Measurements from ENCODE around the gene PATE1. TPM values are rescaled to one million over a fixed set of nuclear protein-coding genes. Genes with fewer than 3 reads are reported as not detected.
A peak's percentile ranks its signal among the peaks of the same experiment; 100 is the strongest.

PATE1 gene
- total RNA-seq, 1 experiment from 2014 or later = not detected

DNA sequence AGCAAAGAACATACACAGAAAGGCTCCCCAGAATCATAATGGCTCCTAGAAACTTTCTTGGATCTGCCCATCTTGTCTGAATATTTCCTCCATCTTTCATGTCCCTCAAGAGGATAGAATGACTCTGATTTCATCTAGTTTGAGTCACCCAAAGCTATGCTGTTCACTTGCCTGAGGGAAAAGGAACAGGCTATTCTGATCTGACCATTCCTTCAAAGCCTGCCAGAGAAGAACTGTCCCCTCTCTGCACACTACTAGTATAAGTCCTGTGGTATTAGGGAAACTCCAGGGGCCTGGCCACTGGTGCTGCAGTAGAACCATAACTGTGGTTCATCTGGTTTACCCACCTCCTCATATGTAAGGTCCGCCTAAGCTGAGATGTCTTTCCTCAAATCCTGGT lies 2.4 kb upstream of the PATE1 start:
- H3K27ac ChIP-seq (ENCODE audit: low read depth, low read length) = no peak overlapping the region
- RAD21 ChIA-PET (ENCODE audit: low non-redundant PET in 1 of 2, low total read pairs in 2 of 2, uncharacterized antibody in 2 of 2, unreplicated experiment in 2 of 2) = no interaction called here
- no peaks in the 10 kb centered on the region for H3K79me2 ChIP-seq (ENCODE audit: insufficient read depth, low read length)
- DNase-seq (ENCODE audit: low read depth, low spot score) (no peak), ATAC-seq (no peak)
- H3K9me2 ChIP-seq (ENCODE audit: insufficient read depth) = no peaks in the 10 kb centered on the region
- CTCF ChIA-PET = no interaction called here
- H3K4me3 ChIP-seq (replicated peaks in 1 of 2; ENCODE audit: low read depth in 1 of 2, low read length in 2 of 2) = no peak overlapping the region
- peaks cover 87% of the 10 kb centered on the region for H3K27me3 ChIP-seq (ENCODE audit: insufficient read depth, low read length)
- intact Hi-C loops (cut with micrococcal nuclease) = no loop called here
- no peak overlapping the region for H3K9ac ChIP-seq (ENCODE audit: low read length)
- H3K4me2 ChIP-seq (ENCODE audit: low read length) = no peak overlapping the region
- no peaks in the 10 kb centered on the region for H3K4me1 ChIP-seq (ENCODE audit: control insufficient read depth in 1 of 2, insufficient read depth in 2 of 2, low read length in 2 of 2)
- POLR2A ChIA-PET = no interaction called here
- no peak overlapping the region for H2AFZ ChIP-seq (ENCODE audit: low read depth, low read length, poor library complexity, severe bottlenecking)
- TF ChIP-seq EZH2 (IDR thresholded peaks at IDR 0.05) (no peak), JUND (IDR thresholded peaks at IDR 0.05) (no peak), ELF1 (IDR thresholded peaks at IDR 0.05; ENCODE audit: borderline replicate concordance, low read depth) (no peak), ZFX (IDR thresholded peaks at IDR 0.05) (no peak), POLR2AphosphoS5 (IDR thresholded peaks at IDR 0.05; ENCODE audit: low read depth, low read length) (no peak), YY1 (IDR thresholded peaks at IDR 0.05; ENCODE audit: extremely low read depth, insufficient replicate concordance, low read depth, low read length) (no peak)
- H3K9me3 ChIP-seq (ENCODE audit: control insufficient read depth in 1 of 2, insufficient read depth in 1 of 2, low read depth in 1 of 2, low read length in 2 of 2) = no peaks in the 10 kb centered on the region
- no TSS peak for BruUV-seq (replicated peaks)
- H3K36me3 ChIP-seq (ENCODE audit: control insufficient read depth in 1 of 2, insufficient read depth in 2 of 2, low read length in 2 of 2) = no peaks in the 10 kb centered on the region
- H4K20me1 ChIP-seq (ENCODE audit: insufficient read depth) = no peaks in the 10 kb centered on the region

DNA sequence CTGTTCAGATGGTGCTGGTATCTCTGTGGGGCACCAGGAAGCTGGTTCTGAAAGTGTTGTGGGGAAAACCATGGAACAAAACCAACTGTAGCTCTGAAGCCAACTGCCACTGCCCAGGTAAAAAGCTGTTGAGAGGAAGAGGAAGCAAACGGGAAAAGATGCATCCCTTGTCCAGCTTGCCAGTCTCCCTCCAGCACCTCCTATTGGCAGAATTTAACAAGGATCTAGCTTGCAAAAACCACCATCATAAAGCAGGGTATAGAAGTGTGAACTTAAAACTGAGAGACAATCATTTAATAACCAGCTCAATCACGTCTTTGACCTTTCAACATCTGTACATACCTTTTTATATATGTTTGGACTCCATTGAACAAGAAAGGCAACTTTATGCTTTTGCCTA lies 4.5 kb downstream of the PATE1 start:
- H3K36me3 ChIP-seq (ENCODE audit: control insufficient read depth in 1 of 2, insufficient read depth in 2 of 2, low read length in 2 of 2) = no peaks in the 10 kb centered on the region
- peaks cover 84% of the 10 kb centered on the region for H3K27me3 ChIP-seq (ENCODE audit: insufficient read depth, low read length)
- H3K4me2 ChIP-seq (ENCODE audit: low read length) = no peak overlapping the region

More for the DNA sequence above, 4.5 kb downstream of the PATE1 start:
- H3K4me3 ChIP-seq (replicated peaks in 1 of 2; ENCODE audit: low read depth in 1 of 2, low read length in 2 of 2) = no peak overlapping the region
- H3K79me2 ChIP-seq (ENCODE audit: insufficient read depth, low read length) = no peaks in the 10 kb centered on the region
- ATAC-seq (peak; percentile 63; the same call in 1 of the 2 replicates), DNase-seq (ENCODE audit: low read depth, low spot score) (no peak)
- H2AFZ ChIP-seq (ENCODE audit: low read depth, low read length, poor library complexity, severe bottlenecking) = no peak overlapping the region
- H3K9ac ChIP-seq (ENCODE audit: low read length) = no peak overlapping the region
- intact Hi-C loops (cut with micrococcal nuclease) = no loop called here
- no peak overlapping the region for H3K27ac ChIP-seq (ENCODE audit: low read depth, low read length)
- H4K20me1 ChIP-seq (ENCODE audit: insufficient read depth) = no peaks in the 10 kb centered on the region
- no peaks in the 10 kb centered on the region for H3K9me2 ChIP-seq (ENCODE audit: insufficient read depth)
- CTCF ChIA-PET = interaction anchor here (0.7 kb wide), 1 partner anchor 96 kb away, joined by 3 read pairs; no protein-coding TSS in a partner anchor
- POLR2A ChIA-PET = no interaction called here
- no TSS peak for BruUV-seq (replicated peaks)
- no peaks in the 10 kb centered on the region for H3K9me3 ChIP-seq (ENCODE audit: control insufficient read depth in 1 of 2, insufficient read depth in 1 of 2, low read depth in 1 of 2, low read length in 2 of 2)
- TF ChIP-seq, protein P1, sequence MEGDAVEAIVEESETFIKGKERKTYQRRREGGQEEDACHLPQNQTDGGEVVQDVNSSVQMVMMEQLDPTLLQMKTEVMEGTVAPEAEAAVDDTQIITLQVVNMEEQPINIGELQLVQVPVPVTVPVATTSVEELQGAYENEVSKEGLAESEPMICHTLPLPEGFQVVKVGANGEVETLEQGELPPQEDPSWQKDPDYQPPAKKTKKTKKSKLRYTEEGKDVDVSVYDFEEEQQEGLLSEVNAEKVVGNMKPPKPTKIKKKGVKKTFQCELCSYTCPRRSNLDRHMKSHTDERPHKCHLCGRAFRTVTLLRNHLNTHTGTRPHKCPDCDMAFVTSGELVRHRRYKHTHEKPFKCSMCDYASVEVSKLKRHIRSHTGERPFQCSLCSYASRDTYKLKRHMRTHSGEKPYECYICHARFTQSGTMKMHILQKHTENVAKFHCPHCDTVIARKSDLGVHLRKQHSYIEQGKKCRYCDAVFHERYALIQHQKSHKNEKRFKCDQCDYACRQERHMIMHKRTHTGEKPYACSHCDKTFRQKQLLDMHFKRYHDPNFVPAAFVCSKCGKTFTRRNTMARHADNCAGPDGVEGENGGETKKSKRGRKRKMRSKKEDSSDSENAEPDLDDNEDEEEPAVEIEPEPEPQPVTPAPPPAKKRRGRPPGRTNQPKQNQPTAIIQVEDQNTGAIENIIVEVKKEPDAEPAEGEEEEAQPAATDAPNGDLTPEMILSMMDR (IDR thresholded peaks at IDR 0.05 in 2 of 3, conservative IDR thresholded peaks at IDR 0.05 in 1 of 3; ENCODE audit: borderline replicate concordance in 1 of 3, insufficient read depth in 1 of 3, low read depth in 2 of 3, low read length in 2 of 3) = peak; percentile 4 to 39 (median 33); a peak in 4 of 6 replicates
- TF ChIP-seq ELF1 (IDR thresholded peaks at IDR 0.05; ENCODE audit: borderline replicate concordance, low read depth) (no peak), ZFX (IDR thresholded peaks at IDR 0.05) (no peak), RAD21 (IDR thresholded peaks at IDR 0.05; ENCODE audit: low read depth) (no peak)
- RAD21 ChIA-PET (ENCODE audit: low non-redundant PET in 1 of 2, low total read pairs in 2 of 2, uncharacterized antibody in 2 of 2, unreplicated experiment in 2 of 2) = no interaction called here
- no peaks in the 10 kb centered on the region for H3K4me1 ChIP-seq (ENCODE audit: control insufficient read depth in 1 of 2, insufficient read depth in 2 of 2, low read length in 2 of 2)

Data from HCT116 (cell line).